C4-2B (cell line): ENCODE measurements around the gene DCST2.

Experiments used
- ZFX ChIP-seq: fragments of 450-650 bp; IDR thresholded peaks from 2 replicates; pipeline ENCODE4 v1.6.1; 2017
- TF ChIP-seq, protein P1 (sequence below): fragments of 450-650 bp; conservative IDR thresholded peaks from 2 replicates; pipeline ENCODE4 v1.5.1; 2017; ENCODE audit warnings: mild to moderate bottlenecking

DNA sequence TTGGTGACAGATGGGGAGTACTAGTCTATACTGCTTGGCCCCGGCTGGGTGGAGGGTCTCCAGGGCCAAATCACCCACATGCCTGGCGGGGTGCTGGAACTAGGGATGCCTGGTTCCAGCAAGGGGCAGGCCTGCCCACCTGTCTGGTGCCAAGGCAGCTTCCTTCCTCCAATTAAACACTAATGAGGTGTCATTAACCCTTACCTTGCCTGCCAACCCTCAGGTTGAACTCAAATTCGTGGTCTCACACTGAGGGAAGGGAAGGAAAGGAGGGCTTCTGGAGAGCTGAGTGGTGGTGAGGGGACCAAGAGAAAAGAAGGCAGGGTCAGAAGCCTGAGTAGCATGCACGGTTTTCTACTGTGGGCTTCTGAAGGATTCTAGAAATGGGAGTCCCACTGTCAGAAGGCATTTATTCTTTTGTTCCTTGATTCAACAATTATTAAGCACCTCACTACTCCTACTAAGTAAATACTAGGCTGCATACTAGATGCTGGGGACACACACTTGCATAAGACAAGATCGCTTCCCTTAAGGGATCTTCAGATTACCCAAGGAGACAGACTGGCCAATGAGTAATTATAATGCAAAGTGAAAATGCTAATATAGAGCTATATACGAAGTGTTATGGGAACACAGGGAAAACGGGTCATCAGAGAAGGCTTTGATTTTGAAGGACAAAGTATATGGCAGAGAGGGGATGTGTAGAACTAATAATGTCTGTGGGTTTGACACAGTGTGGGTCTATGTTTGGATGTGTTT lies 39.1 kb upstream of the DCST2 start:
- TF ChIP-seq, protein P1, sequence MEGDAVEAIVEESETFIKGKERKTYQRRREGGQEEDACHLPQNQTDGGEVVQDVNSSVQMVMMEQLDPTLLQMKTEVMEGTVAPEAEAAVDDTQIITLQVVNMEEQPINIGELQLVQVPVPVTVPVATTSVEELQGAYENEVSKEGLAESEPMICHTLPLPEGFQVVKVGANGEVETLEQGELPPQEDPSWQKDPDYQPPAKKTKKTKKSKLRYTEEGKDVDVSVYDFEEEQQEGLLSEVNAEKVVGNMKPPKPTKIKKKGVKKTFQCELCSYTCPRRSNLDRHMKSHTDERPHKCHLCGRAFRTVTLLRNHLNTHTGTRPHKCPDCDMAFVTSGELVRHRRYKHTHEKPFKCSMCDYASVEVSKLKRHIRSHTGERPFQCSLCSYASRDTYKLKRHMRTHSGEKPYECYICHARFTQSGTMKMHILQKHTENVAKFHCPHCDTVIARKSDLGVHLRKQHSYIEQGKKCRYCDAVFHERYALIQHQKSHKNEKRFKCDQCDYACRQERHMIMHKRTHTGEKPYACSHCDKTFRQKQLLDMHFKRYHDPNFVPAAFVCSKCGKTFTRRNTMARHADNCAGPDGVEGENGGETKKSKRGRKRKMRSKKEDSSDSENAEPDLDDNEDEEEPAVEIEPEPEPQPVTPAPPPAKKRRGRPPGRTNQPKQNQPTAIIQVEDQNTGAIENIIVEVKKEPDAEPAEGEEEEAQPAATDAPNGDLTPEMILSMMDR = no peak
- no peak for TF ChIP-seq ZFX
